IMR-90 (cell line): Measurements from ENCODE around the gene ZNG1B. TPM values are rescaled to one million over a fixed set of nuclear protein-coding genes. Genes with fewer than 3 reads are reported as not detected.
"Not testable (repeated sequence)": the region's sequence is repeated elsewhere in the genome, so short reads cannot be mapped to it uniquely, and the experiment has no call there.

Experiments
- ATAC-seq: fragments of 200-7000 bp; cut with Tn5 transposase; 2 replicates; pipeline ENCODE4 v1.9.1; 2020; ENCODE audit warnings: low read depth, mild to moderate bottlenecking, moderate library complexity
- BruUV-seq: library from RNA; stranded (reverse); fragments of 400-500 nt; replicated peaks from 2 replicates; lab custom pipeline; 2021; lab: Mats Ljungman, UMichigan
- CTCF ChIA-PET: fragments of 300-600 bp; formaldehyde crosslinking; extraction: SDS; loops from one replicate; lab custom pipeline; 2021; ENCODE audit warnings: antibody characterized with exemption; lab: Yijun Ruan, JAX
- POLR2A ChIA-PET: fragments of 300-600 bp; sonication (Branson Sonifier 250); formaldehyde crosslinking; loops from one replicate; lab custom pipeline; 2022; ENCODE audit warnings: antibody characterized with exemption; ENCODE audit not compliant: unreplicated experiment; lab: Charles Lee
- DNase-seq: peaks from one replicate; pipeline ENCODE4 v3.0.0; 2013
- H2AFZ ChIP-seq: replicated peaks from 2 replicates; pipeline ENCODE3; 2013; ENCODE audit warnings: low read length, mild to moderate bottlenecking; ENCODE audit not compliant: poor library complexity
- H2AK5ac ChIP-seq: 2 replicates; pipeline ENCODE4 v1.6.1; 2013; ENCODE audit warnings: low read depth, low read length, inconsistent platforms
- H2AK9ac ChIP-seq: replicated peaks from 2 replicates; pipeline ENCODE3; 2013; ENCODE audit warnings: mild to moderate bottlenecking, low read depth, low read length, moderate library complexity; ENCODE audit not compliant: poor library complexity
- H2BK120ac ChIP-seq: 2 replicates; pipeline ENCODE4 v1.6.1; 2013; ENCODE audit warnings: low read depth, low read length, inconsistent platforms
- H2BK15ac ChIP-seq: 3 replicates; pipeline ENCODE4 v1.6.1; 2013; ENCODE audit warnings: low read depth, low read length, inconsistent platforms
- H2BK20ac ChIP-seq: 2 replicates; pipeline ENCODE4 v1.6.1; 2013; ENCODE audit warnings: low read depth, mild to moderate bottlenecking, inconsistent platforms, low read length, moderate library complexity
- H2BK5ac ChIP-seq: 2 replicates; pipeline ENCODE4 v1.6.1; 2013; ENCODE audit warnings: mild to moderate bottlenecking, low read depth, low read length, inconsistent platforms; ENCODE audit not compliant: poor library complexity, severe bottlenecking
- H3K14ac ChIP-seq: replicated peaks from 2 replicates; pipeline ENCODE4 v1.6.1; 2013; ENCODE audit warnings: low read depth, low read length, inconsistent platforms
- H3K18ac ChIP-seq: 2 replicates; pipeline ENCODE4 v1.6.1; 2013; ENCODE audit warnings: low read depth, low read length, control low read depth
- H3K23ac ChIP-seq: 2 replicates; pipeline ENCODE4 v1.6.1; 2013; ENCODE audit warnings: low read depth, low read length, inconsistent platforms
- H3K27ac ChIP-seq: 2 replicates; pipeline ENCODE4 v1.5.1; 2013; ENCODE audit warnings: mild to moderate bottlenecking, control low read depth, low read length; ENCODE audit not compliant: insufficient read depth
- H3K27me3 ChIP-seq: 2 replicates; pipeline ENCODE4 v1.6.1; 2013; ENCODE audit warnings: low read length; ENCODE audit not compliant: control insufficient read depth, insufficient read depth
- H3K36me3 ChIP-seq: 2 replicates; pipeline ENCODE4 v1.6.1; 2013; ENCODE audit warnings: low read length, mixed read lengths; ENCODE audit not compliant: control insufficient read depth, insufficient read depth
- H3K4ac ChIP-seq: 2 replicates; pipeline ENCODE4 v1.6.1; 2013; ENCODE audit warnings: low read depth, low read length, inconsistent platforms
- H3K4me1 ChIP-seq: 2 replicates; pipeline ENCODE4 v1.6.1; 2013; ENCODE audit warnings: low read length, mixed read lengths; ENCODE audit not compliant: control insufficient read depth, insufficient read depth
- H3K4me2 ChIP-seq: 2 replicates; pipeline ENCODE4 v1.6.1; 2013; ENCODE audit warnings: low read depth, mild to moderate bottlenecking, control low read depth, low read length, moderate library complexity
- H3K4me3 ChIP-seq: 2 replicates; pipeline ENCODE4 v1.5.1; 2013; ENCODE audit warnings: low read depth, mild to moderate bottlenecking, control low read depth, low read length, moderate library complexity; ENCODE audit not compliant: insufficient read depth
- H3K56ac ChIP-seq: 2 replicates; pipeline ENCODE4 v1.6.1; 2013; ENCODE audit warnings: low read length, inconsistent platforms; ENCODE audit not compliant: insufficient read depth; ENCODE audit errors: extremely low read depth
- H3K79me1 ChIP-seq, 2 experiments: 2 replicates each; pipeline ENCODE4 v1.6.1; 2013; ENCODE audit warnings: low read length in 2 of 2, inconsistent platforms in 1 of 2, low read depth in 1 of 2
- H3K9ac ChIP-seq: 2 replicates; pipeline ENCODE4 v1.6.1; 2013; ENCODE audit warnings: low read depth, low read length, control low read depth
- H3K9me1 ChIP-seq: 2 replicates; pipeline ENCODE4 v1.6.1; 2013; ENCODE audit warnings: low read length, inconsistent platforms; ENCODE audit not compliant: insufficient read depth
- H3K9me3 ChIP-seq: 2 replicates; pipeline ENCODE4 v1.6.1; 2013; ENCODE audit warnings: low read length; ENCODE audit not compliant: control insufficient read depth, insufficient read depth
- H4K20me1 ChIP-seq: 2 replicates; pipeline ENCODE4 v1.6.1; 2013; ENCODE audit warnings: low read length, inconsistent platforms; ENCODE audit not compliant: insufficient read depth
- H4K5ac ChIP-seq: 2 replicates; pipeline ENCODE4 v1.6.1; 2013; ENCODE audit warnings: mild to moderate bottlenecking, low read depth, low read length, control low read depth
- H4K8ac ChIP-seq, 2 experiments: 2 replicates each; pipeline ENCODE4 v1.6.1; 2013; ENCODE audit warnings: low read depth in 2 of 2, low read length in 2 of 2, control low read depth in 1 of 2, inconsistent platforms in 1 of 2
- H4K91ac ChIP-seq: 2 replicates; pipeline ENCODE4 v1.6.1; 2013; ENCODE audit warnings: low read depth, low read length, inconsistent platforms; ENCODE audit not compliant: insufficient read depth
- WGBS, 2 experiments: methylation state at CpG; one replicate each; pipeline versions ENCODE4 v1.1.5 to v1.1.7; 2013; ENCODE audit warnings: missing lambda C conversion rate in 2 of 2; ENCODE audit not compliant: insufficient read length in 1 of 2; ENCODE audit errors: extremely low coverage in 2 of 2; 5-methylcytosine and 5-hydroxymethylcytosine counted together
- dilution Hi-C: fragments of 300-500 bp; cut with HindIII; formaldehyde crosslinking; loops from one replicate; pipeline ENCODE4 v1.14.3; 2018; ENCODE audit warnings: low sequenced_read_pairs; ENCODE audit not compliant: unreplicated experiment
- in situ Hi-C: fragments of 300-500 bp; cut with MboI; formaldehyde crosslinking; loops from 3 replicates; pipeline ENCODE4 v1.14.3; 2019; ENCODE audit warnings: low sequenced_read_pairs, inconsistent platforms, mixed read lengths
- intact Hi-C: fragments of 100-400 bp; cut with micrococcal nuclease; formaldehyde crosslinking; loops from 2 replicates; pipeline ENCODE4 v1.10.0; 2022
- polyA plus RNA-seq, 3 experiments: library from polyadenylated mRNA; depleted of rRNA; stranded (reverse); fragments of >200 nt; gene quantifications; 2 replicates each; pipeline ENCODE4 v1.2.3, GENCODE V29; 2012; ENCODE audit warnings: low replicate concordance in 1 of 3
- total RNA-seq: library from RNA; depleted of rRNA; stranded (reverse); fragments of >200 nt; gene quantifications from 2 replicates; pipeline ENCODE4 v1.2.3, GENCODE V29; 2012

The ZNG1B gene
- total and polyA plus RNA-seq, 2 of the 4 experiments (the other 2 are of a cell fraction) = 7.0 to 11.2 TPM

DNA sequence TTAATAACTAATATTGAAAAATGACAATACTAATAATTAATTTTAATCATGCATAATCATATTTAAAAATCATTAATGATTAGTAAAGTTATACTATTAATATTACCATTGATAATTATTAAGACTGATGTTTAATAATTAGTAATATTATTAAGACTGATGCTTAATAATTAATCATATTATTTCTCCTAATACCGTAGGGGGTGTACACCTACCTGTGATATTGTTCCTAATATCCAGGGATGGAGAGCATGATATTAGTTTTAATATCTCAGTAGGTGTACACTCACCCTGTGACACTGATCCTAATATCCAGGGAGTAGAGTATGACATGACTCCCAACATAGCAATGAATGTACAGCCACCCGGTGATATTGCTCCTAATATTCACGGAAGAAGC lies 73.4 kb downstream of the ZNG1B start:
- H3K23ac ChIP-seq, H2AK9ac ChIP-seq, H4K8ac ChIP-seq, H3K4me3 ChIP-seq, in situ Hi-C loops, H4K5ac ChIP-seq, H2BK20ac ChIP-seq, H3K9me1 ChIP-seq, H3K4me1 ChIP-seq, H3K27ac ChIP-seq, H3K4me2 ChIP-seq, H2BK15ac ChIP-seq, H2BK120ac ChIP-seq, intact Hi-C loops, H2AFZ ChIP-seq, H2AK5ac ChIP-seq, H3K79me1 ChIP-seq, POLR2A ChIA-PET, ATAC-seq, dilution Hi-C loops, H4K91ac ChIP-seq, H3K14ac ChIP-seq, H3K4ac ChIP-seq, H2BK5ac ChIP-seq, H3K56ac ChIP-seq, H3K9ac ChIP-seq, H3K36me3 ChIP-seq, H4K20me1 ChIP-seq, CTCF ChIA-PET, H3K9me3 ChIP-seq, DNase-seq, H3K18ac ChIP-seq, BruUV-seq: not testable (repeated sequence)
- no CpG with 5 or more reads among the region's 3 CpGs for WGBS, 2 experiments
- peaks cover 10% of the 10 kb centered on the region for H3K27me3 ChIP-seq

- H2AK9ac ChIP-seq, H2AFZ ChIP-seq, H2BK15ac ChIP-seq, H2AK5ac ChIP-seq, H2BK120ac ChIP-seq, ATAC-seq, H3K4me2 ChIP-seq, H3K79me1 ChIP-seq, H3K4me3 ChIP-seq, H3K14ac ChIP-seq, H4K5ac ChIP-seq, H3K9me1 ChIP-seq, H3K36me3 ChIP-seq, BruUV-seq, H2BK20ac ChIP-seq, POLR2A ChIA-PET, in situ Hi-C loops, H4K8ac ChIP-seq, H3K56ac ChIP-seq, DNase-seq, H3K9me3 ChIP-seq, H3K18ac ChIP-seq, H3K9ac ChIP-seq, H3K4ac ChIP-seq, H4K20me1 ChIP-seq, H3K23ac ChIP-seq, H2BK5ac ChIP-seq, intact Hi-C loops, CTCF ChIA-PET, H3K4me1 ChIP-seq, dilution Hi-C loops, H4K91ac ChIP-seq, H3K27ac ChIP-seq: not testable (repeated sequence)
- H3K27me3 ChIP-seq = peaks cover 10% of the 10 kb centered on the region
- WGBS, 2 experiments = no CpG with 5 or more reads among the region's 14 CpGs
Measured at GRCh38 chr2:113511859-113512258, 74.4 kb downstream of the ZNG1B start.
